HG02571 (cell line): ENCODE data around the gene PIANP.
"Not testable (repeated sequence)": the region's sequence is repeated elsewhere in the genome, so short reads cannot be mapped to it uniquely, and the experiment has no call there.

Experiments used
- ATAC-seq: cut with Tn5 transposase; IDR thresholded peaks from one replicate; pipeline ENCODE4 v1.9.1; 2021; ENCODE audit warnings: mild to moderate bottlenecking, moderate library complexity; ENCODE audit not compliant: unreplicated experiment

Gene PIANP

DNA sequence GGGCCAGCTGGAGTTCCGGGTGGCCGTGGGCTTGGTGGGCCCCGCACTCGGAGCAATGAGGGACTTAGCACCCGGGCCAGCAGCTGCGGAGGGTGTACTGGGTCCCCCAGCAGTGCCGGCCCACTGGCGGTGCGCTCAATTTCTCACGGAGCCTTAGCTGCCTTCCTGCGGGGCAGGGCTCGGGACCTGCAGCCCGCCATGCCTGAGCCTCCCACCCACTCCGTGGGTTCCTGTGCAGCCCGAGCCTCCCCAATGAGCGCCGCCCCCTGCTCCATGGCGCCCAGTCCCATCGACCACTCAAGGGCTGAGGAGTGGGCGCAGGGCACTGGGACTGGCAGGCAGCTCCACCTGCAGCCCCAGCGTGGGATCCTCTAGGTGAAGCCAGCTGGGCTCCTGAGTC lies 7.7 kb upstream of the PIANP start:
- not testable (repeated sequence) for ATAC-seq

DNA sequence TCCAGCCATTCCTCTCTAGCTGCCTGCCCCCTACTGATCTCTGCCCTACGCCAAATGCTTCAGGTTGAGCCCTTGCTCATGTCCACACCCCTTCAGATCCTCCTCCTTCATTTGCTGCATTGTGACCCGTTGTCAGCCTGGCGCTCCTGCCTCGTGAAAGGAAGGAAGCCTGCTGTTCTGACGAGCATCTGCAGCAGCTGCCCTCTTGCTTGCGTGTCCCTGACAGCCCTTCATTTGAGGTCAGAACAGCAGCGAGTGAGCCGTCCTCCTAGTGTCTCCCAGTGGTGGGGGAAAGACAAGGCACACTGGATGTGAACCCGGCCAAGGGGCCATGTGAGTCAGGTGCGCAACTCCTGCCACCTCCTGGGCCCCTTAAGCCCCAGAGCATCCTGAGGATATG lies 3.0 kb upstream of the PIANP start:
- ATAC-seq, result no peak

DNA sequence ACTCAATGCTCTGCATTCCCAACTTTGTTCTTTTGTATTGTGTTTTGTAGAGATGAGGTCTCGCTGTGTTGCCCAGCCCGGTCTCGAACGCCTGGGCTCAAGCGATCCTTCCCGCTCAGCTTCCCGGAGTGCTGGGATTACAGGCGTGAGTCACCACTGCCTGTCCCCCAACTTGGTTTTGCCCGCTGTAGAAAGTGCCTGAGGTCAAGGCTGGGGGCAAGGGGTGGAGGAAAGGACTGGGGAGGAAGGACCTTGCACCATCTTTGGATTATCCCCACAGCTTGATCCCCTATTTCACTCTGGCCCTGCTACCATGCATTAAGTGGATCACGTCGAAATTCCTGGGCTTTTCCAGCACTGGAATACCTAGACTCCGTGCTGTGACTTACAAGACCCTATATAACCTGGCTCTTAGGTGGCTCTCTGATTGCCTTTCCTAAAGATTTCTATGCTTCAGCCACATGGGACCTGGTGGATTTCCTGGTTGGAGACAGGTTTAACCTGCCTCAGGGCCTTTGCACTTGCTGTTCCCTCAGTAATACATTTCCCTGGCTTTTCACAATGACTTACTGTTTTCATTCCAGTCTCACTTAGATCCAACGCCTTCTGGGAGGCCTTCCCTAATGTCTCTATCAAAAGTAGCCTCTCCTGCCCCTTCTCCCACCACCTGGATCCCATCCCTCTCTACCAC lies 608 bp upstream of the PIANP start:
- no peak for ATAC-seq

DNA sequence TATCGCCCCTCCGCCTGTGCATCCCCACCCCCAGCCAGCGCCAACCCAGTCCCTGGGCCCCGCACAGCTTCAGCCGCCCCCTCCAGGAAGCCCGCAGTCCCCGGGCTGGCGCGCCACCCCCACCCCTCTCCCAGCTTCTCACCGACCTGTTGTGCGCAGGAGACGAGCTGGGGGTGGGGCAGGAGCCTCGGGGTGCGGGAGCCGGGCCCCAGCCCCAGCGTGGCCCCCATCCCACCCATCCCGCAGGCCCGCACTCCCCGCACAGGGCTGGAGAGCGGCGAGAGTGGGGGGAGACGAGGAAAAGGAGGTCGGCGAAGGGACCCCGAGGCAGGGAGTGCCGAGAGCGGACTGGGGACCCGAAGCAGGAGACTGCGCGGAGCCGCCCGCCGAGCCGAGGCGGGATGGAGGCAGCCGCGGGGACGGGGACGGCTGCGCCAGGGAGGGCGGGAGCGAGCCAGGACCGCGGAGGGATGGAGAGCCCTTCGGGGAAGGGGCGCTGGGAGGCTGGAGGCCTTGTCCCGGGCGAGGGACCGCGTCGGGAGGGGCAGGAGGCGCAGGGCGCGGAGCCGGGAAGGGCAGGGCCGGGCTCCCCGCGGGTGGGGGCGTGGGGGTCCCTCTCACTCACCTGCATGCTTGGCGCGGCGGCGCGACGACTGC lies 498 bp downstream of the PIANP start:
- no peak for ATAC-seq

DNA sequence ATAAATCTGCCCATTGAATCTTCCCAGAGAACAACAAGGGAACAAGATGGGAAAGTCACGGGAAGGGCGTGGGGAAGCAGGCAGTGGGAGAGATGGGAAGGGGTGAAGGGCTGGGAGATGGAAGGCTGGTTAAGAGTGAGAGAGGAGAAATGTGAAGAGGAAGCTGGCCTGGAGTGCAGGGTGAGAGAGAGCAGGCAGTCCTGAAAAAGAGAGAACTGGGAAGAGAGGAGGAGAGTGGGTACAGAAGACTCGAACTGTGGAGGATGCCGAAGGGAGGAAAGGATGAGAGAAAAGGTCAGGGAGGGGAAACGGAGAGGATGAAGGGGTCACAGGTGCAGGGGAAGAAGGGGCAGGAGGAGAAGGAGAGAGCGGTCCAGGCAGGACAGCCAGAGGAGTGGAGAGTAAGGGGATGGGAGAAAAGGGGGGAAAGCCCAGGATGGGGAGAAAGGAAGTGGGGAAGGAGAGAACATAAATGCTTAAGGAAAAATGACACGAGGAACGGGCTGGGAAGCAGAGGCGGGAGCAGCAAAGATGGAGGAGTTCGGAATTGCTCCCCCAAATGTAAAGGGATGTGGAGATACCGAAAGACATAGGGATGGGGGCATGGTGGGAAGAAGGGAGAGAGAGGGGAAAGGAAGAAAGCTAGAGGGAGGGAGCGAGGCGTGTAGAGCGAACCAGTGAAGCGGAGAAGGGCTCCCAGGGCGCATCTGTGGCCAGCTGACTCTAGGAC lies 1.2 kb downstream of the PIANP start:
- no peak for ATAC-seq

DNA sequence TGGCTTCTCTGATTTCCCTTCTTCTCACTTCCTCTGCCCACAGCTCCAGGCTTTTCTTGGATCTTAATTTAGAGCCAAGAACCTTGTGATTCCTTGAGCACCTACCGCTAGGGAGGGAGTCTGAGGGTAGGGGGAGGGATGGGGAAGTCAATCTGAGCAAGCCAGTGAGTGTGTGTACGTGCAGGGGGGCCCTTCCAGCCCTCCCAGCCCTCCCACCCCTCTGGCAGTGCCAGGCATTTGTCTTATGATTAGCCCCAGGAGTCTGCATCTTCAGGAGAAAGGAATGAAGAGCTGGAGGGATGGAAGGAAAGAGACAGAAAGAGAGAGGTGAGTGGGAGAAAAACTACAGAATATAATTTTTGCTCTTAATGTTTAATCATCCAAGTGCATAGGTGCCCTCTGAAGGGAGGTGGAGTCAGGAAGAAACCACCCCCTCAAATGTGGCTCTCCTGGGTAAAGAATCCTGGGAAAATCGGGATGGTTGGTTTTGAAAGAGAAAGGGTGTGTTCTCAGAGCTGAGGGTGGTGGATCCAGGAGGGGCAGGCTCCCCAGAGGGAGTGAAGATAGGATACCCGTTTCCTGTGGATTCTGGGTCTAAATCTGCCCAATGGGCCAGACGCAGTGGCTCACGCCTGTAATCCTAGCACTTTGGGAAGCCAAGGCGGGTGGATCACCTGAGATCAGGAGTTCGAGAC lies 2.1 kb downstream of the PIANP start:
- no peak for ATAC-seq

DNA sequence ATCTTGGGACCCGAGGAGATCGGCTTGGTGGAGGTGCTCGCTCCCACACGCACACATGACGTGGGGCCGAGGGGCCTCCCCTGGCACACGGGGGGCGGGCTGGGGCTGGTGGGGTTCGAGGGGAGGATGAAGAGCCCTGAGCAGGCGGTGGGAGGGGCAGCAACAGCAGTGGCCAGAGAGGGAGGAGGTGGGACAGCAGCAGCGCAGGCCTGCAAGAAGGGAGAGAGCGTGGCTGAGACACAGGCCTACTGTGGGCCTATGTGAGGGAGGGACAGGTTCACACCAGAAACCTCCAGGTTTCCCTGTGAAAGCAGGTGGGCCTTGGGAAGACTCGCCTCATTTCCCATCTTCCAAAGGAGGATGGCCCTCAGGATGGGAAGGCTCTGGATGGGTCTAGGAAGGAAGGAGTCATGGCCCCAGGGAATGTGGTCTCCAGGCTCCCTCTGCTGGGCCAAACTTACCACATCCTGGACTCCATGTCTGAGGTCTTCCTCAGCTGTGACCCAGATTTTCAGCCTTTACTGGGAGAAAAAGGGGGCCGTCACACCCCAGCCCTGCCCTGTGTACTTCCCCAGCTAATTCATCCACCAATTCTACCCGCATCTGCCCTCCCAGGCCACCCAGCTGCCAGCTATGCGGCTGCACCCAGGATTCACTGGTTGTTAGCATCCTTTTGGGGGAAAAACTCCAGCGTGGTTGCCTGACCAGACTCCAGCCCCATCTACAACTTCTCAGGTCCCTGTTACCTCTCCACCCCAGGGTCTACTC lies 2.8 kb downstream of the PIANP start:
- no peak for ATAC-seq

DNA sequence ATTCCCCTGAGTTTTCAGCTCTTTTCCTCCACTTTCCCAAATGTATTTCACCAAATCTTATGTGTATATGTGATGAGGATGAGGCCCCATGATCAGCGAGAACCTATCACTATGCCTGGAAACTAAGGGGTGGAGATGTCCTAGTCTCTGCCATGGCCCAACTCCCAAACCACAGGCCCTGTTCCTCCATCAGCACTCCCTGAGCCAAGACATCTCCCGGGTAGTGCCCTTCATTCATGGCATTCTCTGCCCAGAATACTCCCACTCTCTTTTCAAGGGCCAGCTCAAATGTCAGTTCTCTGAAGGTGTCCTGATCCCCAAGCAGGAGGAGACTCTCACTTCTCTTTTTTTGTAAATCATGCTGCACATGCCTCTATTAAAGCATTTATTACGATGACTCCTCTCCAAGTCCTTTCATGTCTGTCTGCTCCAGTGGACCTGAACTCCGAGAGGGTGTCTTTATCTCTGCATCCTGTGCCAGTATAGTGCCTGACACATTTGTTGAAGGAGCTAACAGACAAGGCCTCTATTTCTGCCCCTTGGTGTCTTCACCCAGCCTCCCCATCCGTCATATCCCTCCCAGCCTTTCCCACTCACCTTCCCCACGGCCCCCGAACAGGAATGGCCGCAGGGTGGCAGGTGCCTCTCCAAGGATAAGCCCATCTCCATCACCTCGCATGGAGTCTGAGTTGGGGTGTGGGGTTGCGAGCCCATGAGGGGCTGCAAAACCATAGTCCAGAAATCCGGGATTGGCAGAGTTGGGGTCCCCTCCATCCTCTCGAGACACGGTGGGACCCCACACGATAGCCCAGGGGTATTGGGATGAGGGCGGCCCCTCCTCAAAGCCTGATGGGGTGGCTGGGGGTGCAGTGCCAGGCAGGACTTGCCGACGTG lies 3.7 kb downstream of the PIANP start:
- ATAC-seq, result no peak

DNA sequence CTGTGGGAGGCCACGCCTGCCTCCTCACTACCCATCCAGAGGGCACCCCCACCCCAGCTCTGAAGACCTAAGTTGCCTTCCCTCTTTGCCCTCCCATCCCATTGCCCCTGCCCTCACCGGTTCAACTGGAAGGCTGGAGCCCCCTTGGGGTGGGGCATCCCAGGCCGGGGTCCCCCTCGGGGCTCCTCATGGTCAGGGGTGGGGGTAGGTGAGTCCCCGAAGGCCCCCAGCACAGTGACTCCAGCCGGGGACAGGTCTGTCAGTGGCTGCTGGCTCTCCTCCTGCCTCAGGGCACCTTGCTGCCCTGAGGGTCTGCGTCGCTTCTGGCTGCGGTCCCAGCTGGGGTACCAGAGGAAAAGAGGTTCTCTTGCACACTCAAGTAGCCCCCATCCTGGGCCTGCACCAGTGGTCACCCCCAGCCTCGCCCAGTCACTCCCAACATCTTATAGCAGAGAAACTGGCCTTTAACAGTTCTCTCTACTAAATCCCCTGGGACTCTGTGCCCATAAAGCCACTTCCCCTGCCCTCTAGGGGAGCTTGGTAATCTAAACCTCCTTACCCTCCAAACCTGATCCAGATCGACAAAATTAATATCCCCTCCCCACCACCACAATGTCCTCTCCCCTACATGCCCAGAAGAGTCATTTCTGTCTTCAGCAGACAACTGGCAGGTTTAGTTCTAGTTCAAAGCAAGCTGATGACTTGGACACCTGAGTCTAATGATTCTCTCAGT lies 5.1 kb downstream of the PIANP start:
- no peak for ATAC-seq

DNA sequence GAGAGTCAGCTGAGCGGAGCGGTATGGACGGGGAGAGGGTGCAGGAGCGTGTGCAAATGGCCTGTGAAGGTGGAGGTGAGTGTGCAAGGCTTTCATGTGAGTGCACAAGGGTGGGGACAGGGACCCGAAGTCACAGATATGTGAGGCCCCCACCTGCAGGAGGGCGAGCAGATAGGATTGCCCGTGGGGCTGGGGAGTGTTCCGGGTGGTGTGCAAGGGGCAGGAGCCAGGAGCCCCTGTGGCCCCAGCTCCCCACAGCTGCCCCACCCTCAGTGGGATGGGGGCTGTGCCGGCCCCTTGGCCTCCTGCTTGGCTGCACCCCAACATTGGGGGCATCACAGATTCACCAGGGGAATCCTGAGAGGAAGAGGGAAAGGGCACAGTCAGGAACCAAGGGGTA lies 5.9 kb downstream of the PIANP start:
- ATAC-seq, result no peak

DNA sequence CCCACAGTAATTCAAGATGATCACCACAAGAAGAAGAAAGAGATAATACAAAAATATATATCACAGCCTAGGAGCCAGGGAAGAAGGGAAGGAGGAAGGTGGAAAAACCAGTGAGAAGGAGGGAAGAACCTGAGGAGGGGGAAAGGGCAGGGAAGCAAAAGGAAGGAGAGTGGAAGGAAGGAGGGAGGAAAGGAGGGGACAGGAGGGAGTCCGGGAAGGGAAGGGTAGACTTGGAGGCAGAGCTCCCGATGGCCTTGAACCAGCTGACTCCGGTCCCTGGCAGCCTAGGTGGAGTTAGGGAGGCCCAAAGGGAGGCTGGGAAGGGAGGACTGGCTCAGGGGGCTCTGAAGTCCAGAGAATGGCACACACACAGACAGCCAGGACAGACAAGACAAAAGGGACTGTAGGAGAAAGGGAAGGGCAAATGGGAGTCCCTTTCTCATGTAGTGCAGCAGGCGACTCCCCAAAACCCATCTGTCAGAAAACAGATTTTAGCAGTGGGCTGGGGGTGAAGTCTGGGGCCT lies 6.7 kb downstream of the PIANP start:
- no peak for ATAC-seq

DNA sequence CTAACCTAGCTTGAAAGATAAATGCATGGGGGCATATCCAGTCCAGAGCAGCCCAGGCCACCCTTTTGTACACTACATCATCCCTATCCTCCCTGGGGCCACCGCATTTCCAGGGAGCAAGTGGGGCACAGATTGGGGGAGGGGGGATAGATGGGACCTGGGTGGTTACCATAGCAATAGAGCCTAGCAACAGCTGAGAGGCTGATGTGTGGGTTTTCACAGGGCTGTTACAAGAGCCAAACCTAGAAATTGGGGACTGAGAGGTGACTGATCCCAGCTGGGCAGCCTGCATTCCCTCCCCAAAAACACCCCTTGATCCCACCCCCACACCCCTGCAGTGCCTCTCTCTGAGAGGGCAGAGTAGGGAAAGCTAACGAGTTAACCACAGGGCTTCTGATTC lies 7.7 kb downstream of the PIANP start:
- ATAC-seq, result no peak

DNA sequence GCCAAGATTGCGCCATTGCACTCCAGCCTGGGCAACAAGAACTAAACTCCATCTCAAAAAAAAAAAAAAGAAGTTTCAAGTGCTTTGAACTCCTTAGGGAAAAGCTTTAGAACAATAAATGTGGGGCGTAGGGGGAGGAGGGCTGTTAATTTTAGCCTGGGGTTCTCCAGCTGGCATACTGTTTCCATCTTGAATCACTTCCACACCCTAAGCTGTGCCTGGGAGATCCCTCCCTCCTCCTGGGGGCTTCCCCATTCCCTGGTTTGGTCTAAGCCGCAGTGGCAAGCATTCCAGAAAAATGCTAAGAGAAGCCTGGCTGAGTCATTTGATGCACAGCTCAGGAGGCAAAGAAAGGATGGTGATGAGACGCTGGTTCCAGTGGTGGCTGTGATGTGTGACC lies 9.1 kb downstream of the PIANP start:
- no peak for ATAC-seq

DNA sequence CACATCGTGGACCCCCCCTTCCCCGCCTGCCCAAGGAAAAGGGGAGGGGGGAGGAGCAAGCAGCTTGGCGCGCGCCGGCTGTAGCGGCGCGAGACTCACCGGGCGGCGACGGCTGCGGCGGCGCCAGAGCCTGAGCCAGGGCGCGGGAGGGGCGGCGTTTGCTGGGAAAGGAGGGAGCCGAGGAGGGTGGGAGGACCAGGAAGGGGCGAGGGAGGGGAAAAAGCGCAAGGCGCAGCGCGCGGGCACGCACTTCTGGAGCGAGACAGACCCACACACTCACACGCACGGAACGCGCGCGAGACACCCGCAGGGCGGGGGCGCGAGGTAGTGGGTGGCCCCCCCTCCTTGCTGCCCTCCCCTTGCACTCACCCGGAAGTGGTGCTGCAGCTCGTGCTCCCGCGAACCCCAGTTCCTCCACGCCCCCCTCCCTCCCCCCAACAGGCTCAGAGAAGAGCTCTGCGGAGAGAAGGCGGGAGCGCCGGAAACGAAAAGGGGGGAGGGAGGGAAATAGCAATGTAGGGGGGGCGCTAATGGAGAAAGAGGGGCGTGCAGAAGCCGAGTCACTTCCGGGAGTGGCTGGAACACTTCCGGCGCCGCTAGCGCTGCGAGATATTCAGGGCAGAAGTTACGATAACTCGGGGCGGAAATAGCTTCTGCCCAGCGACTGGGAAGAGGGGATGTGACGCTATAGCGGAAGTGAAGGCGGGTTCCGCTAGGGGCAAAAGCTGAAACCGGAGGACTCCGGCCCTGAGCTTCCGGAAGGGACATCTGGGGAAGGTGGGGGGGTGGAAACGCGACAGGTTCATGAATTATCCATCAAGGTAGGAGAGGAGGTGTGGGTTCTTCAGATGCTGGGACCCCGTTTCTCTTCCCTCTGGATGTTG lies 11.4 kb downstream of the PIANP start, which contains the start of gene ZNF384:
ZNF384 (minus strand) TSS at position 377 of the 884 bp plus-strand sequence. CDS start 9,855 bp downstream, outside the sequence.
- peak; percentile 76 for ATAC-seq

DNA sequence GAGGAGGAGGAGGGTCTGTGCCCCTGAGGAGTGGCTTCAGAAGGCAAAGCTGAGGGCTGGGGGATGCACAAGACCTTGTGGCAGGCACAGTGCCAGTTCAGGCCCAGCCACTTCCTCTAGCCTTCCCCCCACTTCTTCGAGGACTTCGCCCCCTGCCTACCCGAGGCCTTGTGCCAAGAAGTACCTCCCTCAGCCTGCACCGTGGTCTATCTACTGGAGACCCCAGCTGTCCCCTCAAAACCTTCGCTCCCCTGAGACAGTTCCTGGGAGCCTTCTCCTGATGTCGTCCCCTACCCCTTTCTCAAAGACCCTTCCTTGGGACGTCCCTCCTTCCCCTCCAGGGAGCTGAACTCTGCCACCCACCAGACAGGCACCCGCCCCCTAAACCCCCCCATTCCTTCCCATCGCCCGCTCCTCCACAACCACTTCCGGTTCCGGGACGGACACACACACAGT lies 12.0 kb downstream of the PIANP start:
- ATAC-seq, result peak; percentile 6

DNA sequence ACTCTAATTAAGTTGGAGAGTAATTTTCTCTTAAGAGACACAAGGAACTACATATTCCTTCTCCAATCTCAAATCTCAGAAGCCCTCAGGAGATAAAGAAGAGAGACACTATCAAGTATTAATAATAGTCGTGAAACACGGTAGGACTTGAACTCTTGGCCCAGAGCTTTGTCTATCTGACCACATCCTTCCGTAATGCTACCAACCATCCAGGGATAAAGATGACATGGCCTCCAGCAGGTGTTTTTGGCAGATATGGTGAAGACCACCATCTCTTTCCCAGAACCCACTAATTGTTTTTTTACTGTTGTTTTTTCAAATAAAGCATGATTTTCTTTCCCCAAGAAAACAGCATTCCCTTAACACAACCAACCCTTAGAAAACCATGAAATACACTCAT lies 14.8 kb downstream of the PIANP start:
- ATAC-seq, result no peak

DNA sequence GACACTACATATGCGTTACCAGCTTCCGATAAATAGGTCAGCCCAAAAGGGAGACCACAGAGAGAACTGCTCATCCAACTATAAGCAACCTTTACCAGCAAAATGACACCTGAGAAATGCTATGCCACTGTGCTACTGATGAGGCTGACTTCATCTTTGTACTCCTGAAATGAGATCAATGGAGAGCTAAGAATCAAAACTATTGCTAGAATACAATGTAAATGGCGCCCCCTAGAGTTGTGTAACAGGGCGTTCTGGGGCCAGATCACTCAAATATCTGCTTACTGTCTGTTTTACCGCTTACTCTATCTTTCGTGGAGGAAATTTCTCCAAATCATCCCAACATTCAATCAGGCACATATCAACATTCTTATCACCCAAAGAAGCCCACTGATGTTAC lies 16.0 kb downstream of the PIANP start:
- no peak for ATAC-seq

DNA sequence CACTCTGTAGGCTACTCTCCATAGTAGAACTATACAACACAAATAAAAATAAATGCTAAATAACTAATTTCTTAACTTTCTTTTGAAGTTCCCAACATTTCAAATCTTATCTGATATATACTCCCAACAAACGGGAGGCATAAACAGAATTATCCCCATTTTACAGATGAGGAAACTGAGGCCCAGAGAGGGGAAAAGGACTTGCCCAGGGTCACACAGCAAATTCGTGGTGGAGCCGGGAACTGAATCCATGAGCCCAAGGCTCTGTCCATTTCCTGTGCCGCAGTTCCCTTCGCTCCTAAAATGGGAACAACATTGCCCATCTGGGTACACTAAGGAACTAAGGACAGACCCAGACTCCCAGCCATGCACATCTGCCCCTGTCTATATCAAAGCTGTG lies 23.7 kb downstream of the PIANP start:
- ATAC-seq, result no peak
